GM19239 (cell line): ENCODE results near the gene TTC22.

ENCODE experiments used
- DNase-seq: peaks from one replicate; pipeline ENCODE4 v3.0.0; 2011; ENCODE audit warnings: low spot score; ENCODE audit not compliant: insufficient read length
- FAIRE-seq: peaks from 2 replicates; lab custom pipeline; 2011; peaks lifted over from hg19 to GRCh38; lab: Jason Lieb, UNC

Gene TTC22

DNA sequence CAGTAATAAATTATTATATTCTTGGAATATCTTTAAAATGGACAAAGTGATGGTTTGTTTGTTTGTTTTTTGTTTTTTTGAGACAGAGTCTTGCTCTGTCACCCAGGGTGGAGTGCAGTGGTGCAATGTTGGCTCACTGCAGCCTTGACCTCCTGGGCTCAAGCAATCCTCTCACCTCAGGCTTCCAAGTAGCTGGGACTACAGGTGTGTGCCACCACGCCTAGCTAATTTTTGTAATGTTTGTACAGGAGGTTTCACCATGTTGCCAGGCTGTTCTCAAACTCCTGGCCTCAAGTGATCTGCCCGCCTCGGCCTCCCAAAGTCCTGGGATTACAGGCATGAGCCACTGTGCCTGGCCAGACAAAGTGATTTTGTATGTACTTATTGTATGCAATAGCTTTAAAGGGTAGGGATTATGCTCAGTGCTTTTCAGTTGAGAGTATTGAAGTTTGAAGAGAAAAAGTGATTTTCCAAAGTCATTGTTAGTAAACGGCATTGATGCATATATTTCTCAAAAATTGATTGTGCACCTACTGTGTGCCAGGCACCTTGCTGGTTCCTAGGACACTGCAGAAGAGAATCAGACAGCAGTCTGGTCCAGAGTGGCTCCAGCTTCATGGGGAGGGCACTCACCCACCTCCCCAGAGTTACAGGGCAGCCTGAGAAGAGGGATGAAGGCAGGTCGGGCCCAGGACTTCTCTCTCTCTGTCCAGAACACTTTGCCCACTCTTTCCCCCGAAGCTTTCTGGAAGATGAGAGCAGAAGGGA is 34.2 kb upstream of the TTC22 start:
- DNase-seq (no peak), FAIRE-seq (no peak)

DNA sequence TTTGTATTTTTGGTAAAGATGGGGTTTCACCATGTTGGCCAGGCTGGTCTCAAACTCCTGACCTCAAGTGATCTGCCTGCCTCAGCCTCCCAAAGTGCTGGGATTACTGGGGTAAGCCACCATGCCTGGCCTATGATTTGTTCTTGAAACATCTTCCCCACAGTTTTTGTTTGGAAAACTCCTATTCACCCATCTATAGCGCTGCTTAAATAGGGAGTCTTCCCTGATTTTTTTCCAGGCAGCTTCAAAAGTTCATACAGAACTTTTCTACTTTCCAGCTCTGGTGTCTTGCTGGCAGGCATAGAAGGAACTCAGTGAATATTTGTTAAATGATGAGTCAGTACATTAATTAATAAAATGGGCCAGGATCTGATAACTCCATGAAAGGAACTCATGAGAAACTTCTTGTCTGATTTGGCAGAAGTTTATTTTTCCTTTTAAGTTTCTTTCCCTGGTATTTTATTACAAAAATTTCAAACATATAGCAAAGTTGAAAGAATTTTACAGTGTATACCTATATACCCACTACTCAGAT is 33.0 kb upstream of the TTC22 start:
- FAIRE-seq (no peak), DNase-seq (no peak)

DNA sequence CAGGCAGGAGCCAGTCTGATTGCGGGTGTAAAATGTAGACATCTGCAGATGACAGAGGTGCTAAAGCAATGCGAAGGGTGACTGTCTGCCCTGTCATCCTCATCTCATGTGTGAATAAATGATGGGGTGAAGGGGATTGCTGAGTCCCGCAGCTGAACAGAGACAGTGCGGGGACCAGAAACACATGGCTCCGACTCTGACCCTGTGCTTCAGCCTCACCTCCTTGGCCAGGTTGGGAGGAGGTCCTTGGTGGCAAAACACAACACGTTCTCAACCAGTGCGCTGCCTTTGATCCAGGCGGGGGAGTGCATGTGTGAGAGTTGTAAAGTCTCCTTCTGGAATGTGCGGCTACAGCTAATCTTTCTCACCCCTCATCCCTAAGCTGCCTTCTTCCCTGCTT is 32.0 kb upstream of the TTC22 start:
- no peak for FAIRE-seq
- DNase-seq = no peak

DNA sequence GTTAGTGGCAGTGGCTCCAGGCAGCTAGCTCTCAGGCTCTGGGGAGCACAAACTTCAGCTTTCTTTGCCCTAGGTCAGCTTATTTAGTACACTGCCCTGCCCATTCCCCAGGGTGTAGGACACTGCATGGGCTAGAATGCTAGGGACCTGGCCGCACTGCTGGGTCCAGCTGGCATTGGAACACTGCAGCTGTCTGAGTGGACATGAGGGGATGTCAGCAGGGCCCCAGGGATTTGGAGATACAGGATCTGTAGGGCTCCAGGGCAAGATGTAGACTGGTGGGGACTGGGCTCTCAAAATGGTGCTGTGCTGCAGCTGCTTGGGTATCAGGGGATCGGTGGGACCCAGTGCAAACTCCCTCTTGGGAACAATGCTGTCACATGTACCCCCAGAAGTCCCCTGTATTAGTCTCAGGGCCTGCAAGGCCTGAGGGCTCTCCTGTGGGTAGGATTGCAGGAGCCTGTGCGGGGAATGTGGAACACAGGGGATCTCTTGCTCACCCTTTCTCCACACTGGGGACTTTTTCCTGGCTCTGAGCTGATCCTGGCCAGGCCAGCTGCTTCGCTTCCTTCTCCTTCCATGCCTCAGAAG is 25.2 kb upstream of the TTC22 start:
- FAIRE-seq = no peak
- no peak for DNase-seq

DNA sequence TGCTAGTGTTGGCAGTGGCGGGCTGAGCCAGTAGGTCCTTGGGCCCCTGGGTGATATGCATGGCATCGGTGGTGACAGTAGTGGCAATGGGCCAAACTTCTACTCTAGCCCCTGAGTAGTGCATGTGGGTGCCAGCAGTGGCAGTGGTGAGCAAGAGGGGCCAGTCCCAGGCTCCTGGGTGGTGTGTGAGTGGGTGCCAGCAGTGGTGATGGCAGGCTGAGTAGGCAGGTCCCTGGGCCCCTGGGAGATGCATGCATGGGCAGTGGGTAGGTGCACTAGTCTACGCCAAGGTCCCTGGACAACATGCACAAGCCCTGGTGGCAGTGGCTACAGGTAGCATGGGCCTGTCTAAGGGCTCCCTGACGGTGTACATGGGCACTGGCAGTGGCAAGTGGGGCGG is 24.6 kb upstream of the TTC22 start:
- DNase-seq (no peak), FAIRE-seq (no peak)

DNA sequence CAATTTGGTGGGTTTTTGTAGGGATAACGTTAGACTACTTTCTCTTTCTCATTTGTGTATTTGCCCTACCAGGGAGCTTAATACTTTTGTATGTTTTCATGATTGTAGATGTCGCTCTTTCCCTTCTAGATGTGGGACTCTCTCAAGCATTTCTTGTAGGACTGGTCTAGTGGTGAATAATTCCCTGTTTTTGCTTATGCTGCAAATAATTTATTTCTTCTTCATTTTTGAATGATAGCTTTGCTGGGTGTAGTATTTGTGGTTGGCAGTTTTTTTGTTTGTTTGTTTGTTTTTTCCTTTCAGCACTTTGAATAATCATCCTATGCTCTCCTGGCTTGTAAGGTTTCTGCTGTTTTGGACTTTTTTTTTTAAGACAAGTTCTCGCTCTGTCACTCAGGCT is 22.5 kb upstream of the TTC22 start:
- no peak for FAIRE-seq

DNA sequence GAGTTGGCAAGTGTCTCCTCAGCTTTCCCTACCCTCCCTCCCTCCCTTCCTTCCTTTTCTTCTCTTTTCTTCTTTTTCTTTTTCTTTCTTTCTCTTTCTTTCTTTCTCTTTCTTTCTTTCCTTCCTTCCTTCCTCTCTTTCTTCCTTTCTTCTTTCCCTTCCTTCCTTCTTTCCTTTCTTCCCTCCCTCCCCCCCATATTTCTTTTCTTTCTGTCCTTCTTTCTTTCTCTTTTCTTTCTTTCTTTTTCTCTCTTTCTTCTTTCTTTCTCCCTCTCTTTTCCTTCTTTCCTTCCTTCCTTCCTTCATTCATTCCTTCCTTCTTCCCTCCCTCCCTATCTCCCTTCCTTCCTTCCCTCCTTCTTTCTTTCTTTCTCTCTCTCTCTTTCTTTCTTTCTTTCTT is 18.6 kb upstream of the TTC22 start:
- FAIRE-seq (no peak), DNase-seq (no peak)

More for the DNA sequence above, 22.5 kb upstream of the TTC22 start:
- DNase-seq = no peak

DNA sequence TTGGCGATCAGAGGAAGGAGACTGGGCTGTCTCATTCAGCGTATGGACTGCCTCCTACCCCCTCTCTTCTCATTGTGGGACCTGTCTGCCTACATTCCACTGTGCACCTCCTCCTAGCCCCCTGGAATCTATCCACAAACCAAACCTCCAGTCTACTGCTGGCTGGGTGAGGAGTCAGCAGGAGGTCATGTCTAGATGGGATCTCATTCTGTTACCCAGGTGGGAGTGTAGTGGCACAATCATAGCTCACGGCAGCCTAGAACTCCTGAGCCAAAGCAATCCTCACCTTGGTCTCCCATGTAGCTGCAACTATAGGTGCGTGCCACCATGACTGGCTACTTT is 18.0 kb upstream of the TTC22 start:
- FAIRE-seq (no peak), DNase-seq (no peak)

DNA sequence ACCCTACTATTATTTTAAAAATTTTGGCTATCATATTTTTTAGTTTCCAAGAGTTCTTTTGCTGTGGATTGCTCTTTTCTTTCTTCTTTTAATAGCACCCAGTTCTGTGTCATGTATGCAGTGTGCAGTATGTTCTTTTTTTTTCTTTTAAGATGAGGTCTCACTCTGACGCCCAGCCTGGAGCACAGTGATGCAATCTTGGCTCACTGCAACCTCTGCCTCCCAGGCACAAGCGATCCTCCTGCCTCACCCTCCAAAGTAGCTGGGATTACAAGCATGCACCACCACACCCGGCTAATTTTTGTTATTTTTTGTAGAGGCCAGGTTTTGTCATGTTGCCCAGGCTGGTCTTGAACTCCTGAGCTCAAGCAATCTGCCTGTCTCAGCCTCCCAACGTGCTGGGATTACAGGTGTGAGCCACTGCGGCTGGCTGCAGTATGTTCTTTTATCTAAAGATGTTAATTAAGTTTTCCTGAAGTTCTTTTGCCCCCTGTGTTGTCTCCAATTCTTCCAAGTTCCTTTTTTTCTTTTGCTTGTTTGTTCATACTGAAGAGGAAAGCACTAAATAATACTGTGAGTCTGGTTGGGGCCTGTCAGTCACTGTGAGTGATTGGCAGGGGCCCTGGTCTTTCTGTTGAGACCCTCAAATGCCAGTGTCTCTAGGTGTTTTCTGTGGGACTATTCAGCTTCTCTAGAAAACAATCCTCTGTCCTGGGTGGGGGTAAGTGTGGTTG is 17.5 kb upstream of the TTC22 start:
- FAIRE-seq = no peak

DNA sequence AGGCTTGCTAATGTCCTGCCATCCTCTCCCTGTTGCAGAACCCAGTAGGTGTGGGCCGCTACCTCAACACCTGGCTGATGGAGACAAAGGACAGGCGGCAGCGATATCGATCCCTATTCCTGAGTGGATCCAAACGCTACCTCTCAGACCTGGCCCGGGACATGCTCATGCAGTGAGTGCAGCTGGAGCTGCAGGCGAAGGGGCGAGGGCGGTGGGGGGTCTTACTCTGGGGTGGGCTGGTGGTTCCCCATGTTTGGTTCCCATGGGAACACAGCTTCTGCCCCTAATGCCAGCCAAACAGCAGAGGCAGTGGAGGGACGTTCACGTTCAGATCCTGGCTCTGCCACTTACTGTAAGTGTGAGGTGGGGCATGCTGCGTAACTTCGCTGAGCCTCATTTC is 15.8 kb upstream of the TTC22 start:
- DNase-seq (no peak), FAIRE-seq (no peak)

More for the DNA sequence above, 17.5 kb upstream of the TTC22 start:
- DNase-seq = no peak

DNA sequence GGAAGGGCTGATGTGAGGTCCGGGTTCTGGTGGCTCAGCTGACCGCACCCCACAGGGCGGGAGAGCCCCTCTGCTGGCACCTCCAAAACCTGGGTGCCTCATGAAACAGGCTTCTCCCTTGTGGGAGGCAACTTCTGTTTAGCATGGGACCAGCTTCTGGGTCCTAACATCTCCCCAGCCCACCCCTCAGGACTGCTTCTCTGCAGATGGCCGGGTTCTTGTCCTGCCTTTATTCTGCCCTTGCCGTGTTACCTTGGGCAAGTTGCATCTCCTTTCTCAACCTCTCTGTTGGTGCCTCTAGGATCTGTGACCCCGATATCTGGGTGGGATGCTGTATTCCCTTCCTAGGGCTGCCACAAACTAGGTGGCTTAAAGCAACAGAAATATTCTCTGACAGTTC is 15.0 kb upstream of the TTC22 start:
- no peak for DNase-seq
- FAIRE-seq = no peak

DNA sequence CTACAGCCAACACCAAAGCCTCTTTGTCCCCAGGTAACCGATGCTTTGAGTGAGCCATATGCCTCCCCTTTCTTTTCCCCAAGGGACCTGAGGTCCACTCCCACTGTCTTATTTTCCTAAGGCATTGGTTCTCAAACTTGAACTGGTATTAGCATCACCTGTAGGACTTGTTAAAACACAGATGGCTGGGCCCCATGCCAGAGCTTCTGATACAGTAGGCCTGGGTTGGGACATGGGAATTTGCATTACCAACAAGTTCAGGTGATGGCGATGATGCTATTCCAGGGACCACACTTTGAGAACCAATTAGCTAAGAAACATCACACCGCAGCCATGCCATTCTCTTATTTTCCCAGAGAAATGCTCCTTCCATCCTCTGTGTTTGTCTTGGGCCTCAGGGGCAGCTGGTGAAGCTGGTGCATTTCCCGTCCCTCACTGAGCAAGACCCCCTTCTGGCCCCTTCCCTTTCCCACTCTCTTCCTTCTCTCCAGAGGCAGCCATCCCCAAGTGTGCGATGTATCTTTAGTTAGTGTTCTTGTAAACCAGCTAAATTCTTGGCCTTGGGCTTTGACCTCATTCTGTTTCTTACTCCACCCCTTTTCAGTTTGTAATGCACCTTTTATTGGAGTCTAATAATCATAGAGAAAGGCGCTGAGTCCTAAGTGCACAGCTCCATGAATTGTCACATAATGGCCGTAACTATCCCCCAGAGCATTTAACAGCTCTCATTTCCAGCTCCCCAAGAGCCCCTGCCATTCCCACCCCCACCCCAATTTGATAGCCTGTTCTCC is 14.2 kb upstream of the TTC22 start:
- no peak for DNase-seq
- no peak for FAIRE-seq

DNA sequence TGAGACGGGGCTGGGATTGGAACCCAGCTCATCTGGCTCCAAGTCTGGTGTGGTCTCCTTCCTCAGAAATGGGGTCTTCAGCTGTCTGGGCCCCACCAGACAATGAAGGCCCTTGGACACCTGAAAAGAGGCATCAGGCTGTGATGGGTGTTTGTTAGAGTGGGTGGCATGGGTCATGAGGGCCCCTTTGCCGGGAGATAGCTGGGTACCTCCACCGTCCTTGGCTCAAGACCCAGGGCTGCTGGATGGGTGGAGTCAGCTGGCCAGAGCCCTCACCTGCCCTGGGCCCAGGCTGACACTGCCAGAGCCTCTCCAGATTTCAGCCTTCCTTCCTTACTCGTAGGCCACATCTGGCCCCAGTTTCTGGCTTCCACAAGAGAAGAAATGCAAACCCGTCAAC is 13.4 kb upstream of the TTC22 start:
- no peak for FAIRE-seq
- no peak for DNase-seq

DNA sequence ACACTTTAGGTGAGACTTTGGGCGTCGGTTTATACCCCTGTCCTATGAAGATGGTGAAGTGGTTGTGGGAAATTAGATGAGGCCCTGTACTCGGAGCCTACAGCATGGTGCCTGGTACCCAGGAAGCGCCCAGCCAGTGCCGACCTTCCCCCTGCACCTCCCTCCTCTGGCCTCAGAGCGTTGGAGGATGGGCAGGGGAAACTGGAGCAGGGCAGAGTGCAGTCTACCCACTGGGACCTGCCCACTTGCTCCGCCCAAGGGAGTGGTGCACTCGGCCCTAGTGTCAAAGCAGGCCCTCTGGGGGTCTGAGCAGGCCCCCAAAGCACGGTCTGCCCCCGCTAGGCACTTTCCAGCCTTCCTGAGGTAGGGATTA is 13.0 kb upstream of the TTC22 start:
- DNase-seq (no peak), FAIRE-seq (no peak)

DNA sequence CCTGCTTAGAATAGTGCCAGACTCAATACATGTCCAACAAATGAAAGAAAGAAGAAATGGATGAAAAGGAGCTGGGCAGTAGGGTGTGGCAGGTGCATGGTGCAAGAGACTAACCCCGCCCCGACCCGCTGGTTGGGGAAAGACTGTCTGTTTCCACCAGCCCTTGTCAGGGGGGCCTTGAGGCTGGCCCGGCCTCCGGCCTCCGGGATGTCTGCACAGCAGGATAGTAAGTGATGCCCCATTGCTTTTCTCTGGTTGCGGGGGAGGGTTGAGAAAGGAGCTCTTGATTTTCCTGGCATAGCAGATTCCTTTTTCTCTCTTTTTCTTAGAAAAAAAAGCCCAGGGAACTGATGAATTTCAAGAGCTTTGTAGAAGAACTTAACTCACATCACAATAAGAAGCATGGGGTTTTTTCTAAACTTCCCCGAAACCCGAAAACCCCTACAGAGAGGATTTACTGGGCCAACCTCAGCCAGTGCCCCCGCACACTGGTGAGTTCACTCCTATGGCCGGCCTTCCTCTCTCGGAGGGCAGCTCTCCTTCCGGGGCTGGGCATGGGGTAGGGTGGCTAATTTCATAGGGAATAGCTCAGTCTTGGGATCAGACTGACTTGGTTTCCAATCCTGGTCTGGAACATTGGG is 12.5 kb upstream of the TTC22 start:
- no peak for FAIRE-seq
- DNase-seq = no peak

DNA sequence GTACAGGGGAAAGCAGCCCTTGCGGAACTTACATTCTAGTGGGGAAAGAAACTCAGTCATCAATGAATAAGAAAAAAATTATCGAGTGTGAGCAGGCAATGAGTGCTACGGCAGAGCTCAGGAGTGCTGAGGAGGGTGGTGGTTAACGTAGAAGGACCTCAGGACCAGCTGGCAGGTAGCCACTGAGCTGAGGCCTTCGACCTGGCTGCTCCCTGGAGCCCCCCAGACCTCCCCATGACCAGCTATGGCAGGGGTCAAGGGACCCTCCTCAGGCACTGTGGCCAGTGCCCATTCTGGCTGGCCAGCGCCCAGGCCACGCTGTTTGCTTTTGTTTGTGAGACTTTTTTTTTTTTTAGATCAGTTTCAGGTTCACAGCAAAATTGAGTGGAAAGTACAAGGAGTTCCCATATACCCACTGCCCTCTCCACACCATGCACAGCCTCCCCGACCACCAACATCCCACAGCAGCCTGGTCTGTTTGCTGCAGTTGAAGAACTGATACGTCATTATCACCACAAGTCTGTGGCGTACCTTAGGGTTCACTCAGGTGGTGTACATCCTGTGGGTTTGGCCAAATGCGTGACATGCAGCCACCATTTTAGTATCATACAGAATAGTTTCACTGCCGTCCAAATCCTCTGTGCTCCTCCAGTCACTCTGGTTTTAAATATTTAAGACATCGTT is 11.8 kb upstream of the TTC22 start:
- FAIRE-seq = no peak
- DNase-seq = no peak

DNA sequence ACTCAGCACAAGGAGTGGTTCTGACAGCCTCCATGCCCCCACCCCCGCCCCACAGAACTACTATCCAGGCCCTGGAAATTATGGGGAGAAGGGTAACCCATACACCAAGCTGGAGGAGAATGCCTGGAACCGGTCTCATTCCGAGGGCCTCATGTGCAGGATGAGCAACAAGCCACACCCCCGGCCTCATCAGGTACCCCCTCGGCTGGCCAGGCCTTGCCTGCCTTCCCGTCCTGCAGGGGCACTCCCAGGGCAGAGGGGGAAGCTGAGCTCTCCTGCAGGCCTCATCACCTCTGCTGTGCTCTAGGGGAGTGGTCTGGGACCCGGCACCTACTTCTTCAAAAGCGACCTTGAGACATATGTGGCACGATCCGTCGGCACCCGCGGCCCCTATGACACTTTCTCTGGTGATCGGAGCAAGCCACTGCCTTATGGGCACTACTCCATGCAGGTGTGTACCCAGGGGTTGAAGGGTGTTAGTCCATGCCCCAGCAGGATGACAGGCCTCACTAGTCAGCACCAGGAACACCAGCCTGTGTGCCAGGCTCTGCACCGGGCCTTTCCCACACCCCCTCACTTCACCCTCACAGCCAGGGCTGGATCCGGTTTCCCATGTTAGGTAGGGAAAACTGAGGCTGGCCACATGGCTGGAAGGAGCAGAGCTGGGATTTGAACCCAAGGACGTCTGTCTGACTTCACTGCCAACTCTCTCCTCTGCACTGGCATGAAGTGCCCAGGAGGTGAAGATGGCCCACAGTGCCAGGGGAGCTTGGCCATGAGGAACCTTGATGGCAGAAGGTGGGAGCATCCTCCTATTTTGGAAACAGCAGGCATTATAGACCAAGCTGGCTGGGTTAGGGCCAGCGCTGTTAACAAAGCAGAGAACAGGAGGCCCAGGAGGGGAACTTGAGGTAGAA is 10.9 kb upstream of the TTC22 start:
- no peak for FAIRE-seq
- no peak for DNase-seq

DNA sequence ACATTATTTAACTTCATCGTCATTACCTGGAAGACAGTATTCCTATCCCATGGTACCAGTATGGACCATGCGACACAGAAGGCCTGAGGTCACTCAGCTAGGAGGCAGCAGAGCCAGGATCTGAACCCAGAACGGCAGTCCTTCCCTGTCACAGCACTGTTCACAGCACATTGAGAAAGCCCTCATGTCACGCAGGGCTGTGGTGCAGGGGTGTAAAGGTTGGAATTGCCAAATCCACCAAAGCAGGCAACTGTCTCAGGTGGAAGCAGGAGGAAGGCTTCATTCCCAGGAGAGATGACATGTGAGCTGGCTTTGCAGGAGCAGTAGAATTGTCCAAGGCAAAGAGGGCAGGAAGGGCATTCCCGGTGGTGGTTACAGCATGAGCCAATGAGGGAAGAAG is 9.9 kb upstream of the TTC22 start:
- DNase-seq (no peak), FAIRE-seq (no peak)
